OCI-LY3 (cell line): Measurements from ENCODE around the gene TBX4.

ENCODE experiments used
- H2AFZ ChIP-seq: fragments of 200-600, 300-600 bp; shearing (Covaris generic); 2 replicates; pipeline ENCODE4 v1.6.0; 2014; ENCODE audit warnings: antibody characterized with exemption, low read depth, low read length
- H3K27ac ChIP-seq: fragments of 200-600, 300-600 bp; sonication (generic); 2 replicates; pipeline ENCODE4 v1.5.1; 2014; ENCODE audit warnings: mild to moderate bottlenecking, low read length, moderate library complexity, mixed read lengths
- H3K27me3 ChIP-seq: fragments of 200-600, 300-600 bp; sonication (generic); 2 replicates; pipeline ENCODE4 v1.6.1; 2014; ENCODE audit warnings: low read depth, low read length, mixed read lengths
- H3K36me3 ChIP-seq: fragments of 200-600, 300-600 bp; sonication (generic); replicated peaks from 2 replicates; pipeline ENCODE3; 2014; ENCODE audit warnings: low read depth, low read length, mixed read lengths
- H3K4me1 ChIP-seq: fragments of 300-600, 200-600 bp; sonication (generic); 2 replicates; pipeline ENCODE4 v1.6.1; 2014; ENCODE audit warnings: low read length, mixed read lengths
- H3K4me2 ChIP-seq: fragments of 200-600, 300-600 bp; sonication (generic); 2 replicates; pipeline ENCODE4 v1.6.1; 2014; ENCODE audit warnings: low read length, mixed read lengths
- H3K4me3 ChIP-seq: fragments of 300-600, 200-600 bp; sonication (generic); 2 replicates; pipeline ENCODE4 v1.5.1; 2014; ENCODE audit warnings: antibody characterized with exemption, mild to moderate bottlenecking, low read length, moderate library complexity
- H3K79me2 ChIP-seq: fragments of 300-600, 200-600 bp; shearing (Covaris generic); 2 replicates; pipeline ENCODE4 v1.6.1; 2014; ENCODE audit warnings: mild to moderate bottlenecking, low read length, mixed read lengths
- H3K9ac ChIP-seq: fragments of 300-600, 200-600 bp; shearing (Covaris generic); 2 replicates; pipeline ENCODE4 v1.6.0; 2014; ENCODE audit warnings: mild to moderate bottlenecking, low read length, moderate library complexity
- H3K9me3 ChIP-seq: fragments of 200-600, 300-600 bp; shearing (Covaris generic); 2 replicates; pipeline ENCODE4 v1.6.1; 2014; ENCODE audit warnings: low read length, mixed read lengths; ENCODE audit not compliant: insufficient read depth
- H4K20me1 ChIP-seq: fragments of 200-600, 300-600 bp; sonication (generic); 2 replicates; pipeline ENCODE4 v1.6.1; 2016; ENCODE audit warnings: low read length, mixed read lengths; ENCODE audit not compliant: insufficient read depth
- CTCF ChIP-seq: fragments of 200-600, 300-600 bp; sonication (generic); IDR thresholded peaks from 2 replicates; pipeline ENCODE4 v1.5.1; 2014; ENCODE audit warnings: antibody characterized with exemption, low read length, low read depth
- EZH2phosphoT487 ChIP-seq: fragments of 200-600 bp; shearing (Covaris generic); IDR thresholded peaks from 2 replicates; pipeline ENCODE4 v1.6.1; 2018; ENCODE audit warnings: antibody characterized with exemption, mixed run types, low read depth

The TBX4 gene

DNA sequence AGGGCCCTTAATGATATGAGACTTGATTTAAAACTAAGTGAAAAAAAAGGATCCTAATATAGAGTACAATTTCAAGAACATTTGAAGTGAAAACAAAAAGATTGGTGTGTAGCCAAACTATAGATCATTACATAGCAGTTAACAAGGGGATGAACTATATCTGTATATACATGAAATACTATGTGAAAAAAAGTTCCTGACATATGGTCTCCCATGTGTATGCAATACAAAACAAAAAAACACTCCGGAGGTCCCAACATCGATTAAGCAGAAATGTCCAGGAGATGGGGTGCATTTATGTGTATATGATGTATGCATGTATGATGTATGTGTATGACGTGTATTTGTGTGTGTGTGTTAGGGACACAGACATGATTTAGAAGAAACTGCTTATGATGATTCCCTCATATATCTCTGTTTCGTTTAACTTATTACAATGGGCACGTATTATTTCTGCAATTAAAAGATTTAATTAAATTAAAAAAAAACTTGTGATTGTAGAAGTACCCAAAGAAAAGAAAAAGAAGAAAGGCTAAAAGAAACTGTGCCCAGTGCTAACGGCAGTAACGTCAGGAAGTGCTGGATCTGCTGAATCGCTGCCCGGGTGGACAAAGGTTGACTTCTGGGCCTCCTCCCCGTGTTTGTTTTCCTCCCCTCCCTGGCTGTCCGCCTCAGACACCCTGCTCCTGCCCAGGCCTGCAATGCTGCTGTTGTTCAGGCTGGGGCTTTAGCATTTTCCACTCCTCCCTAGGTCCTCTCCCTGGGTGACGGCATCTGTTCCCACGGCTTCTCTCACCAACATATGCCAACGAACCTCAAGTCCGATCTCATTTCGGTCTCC lies 36.9 kb downstream of the TBX4 start:
- Histone ChIP-seq H3K4me1 (no peaks in the 10 kb centered on the region), H4K20me1 (no peaks in the 10 kb centered on the region), H3K27ac (no peak overlapping the region), H2AFZ (no peak overlapping the region), H3K9me3 (no peaks in the 10 kb centered on the region), H3K4me3 (no peak overlapping the region), H3K27me3 (no peaks in the 10 kb centered on the region), H3K4me2 (no peak overlapping the region), H3K79me2 (no peaks in the 10 kb centered on the region), H3K9ac (no peak overlapping the region), H3K36me3 (no peaks in the 10 kb centered on the region)
- TF ChIP-seq EZH2phosphoT487 (no peak), CTCF (no peak)

DNA sequence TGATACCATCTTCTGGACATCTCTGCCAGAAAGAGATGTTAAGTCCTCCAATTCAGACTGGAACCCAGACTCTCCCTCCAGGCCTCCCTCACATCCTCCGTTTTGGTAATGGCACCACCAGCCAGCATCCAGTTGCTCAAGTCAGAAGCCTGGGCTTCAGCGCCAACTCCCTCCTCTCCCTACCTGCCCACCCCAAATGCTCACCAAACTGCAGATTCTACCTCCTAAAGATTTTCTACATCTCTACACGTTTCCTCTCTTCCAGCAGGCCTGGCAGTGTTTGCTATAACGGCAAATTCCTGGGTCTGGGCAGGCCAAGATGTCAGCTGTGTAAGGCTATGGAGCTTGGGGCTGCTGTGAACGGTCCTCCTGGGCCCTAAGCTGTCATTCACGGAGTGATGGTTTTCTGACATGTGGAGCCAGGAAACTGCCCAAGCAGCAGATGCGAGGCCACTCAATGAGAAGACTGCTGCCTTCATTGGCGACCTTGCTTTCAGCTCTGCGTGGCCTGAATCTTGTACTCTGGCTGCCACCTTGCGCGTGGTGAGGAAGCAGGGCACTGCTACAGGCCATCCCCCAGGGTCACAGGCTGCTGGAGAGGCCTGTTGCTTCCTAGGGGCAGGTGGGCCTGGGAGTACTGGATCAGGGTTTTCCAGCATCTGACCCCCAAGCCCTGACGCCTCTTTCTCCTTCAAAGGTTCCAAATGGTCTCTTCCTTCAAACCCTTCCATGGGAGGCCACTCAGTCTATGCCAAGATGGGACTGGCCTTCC lies 37.7 kb downstream of the TBX4 start:
- Histone ChIP-seq H3K9me3 (no peaks in the 10 kb centered on the region), H3K9ac (no peak overlapping the region), H4K20me1 (no peaks in the 10 kb centered on the region), H3K4me1 (no peaks in the 10 kb centered on the region), H3K79me2 (no peaks in the 10 kb centered on the region), H3K27me3 (no peaks in the 10 kb centered on the region), H3K27ac (no peak overlapping the region), H2AFZ (no peak overlapping the region), H3K4me2 (no peak overlapping the region), H3K36me3 (no peaks in the 10 kb centered on the region), H3K4me3 (no peak overlapping the region)
- TF ChIP-seq EZH2phosphoT487 (no peak), CTCF (no peak)

- Histone ChIP-seq H2AFZ (no peak overlapping the region), H3K4me3 (no peak overlapping the region), H3K79me2 (no peaks in the 10 kb centered on the region), H3K9me3 (no peaks in the 10 kb centered on the region), H3K36me3 (no peaks in the 10 kb centered on the region), H3K27me3 (no peaks in the 10 kb centered on the region), H3K4me2 (no peak overlapping the region), H4K20me1 (no peaks in the 10 kb centered on the region), H3K9ac (no peak overlapping the region), H3K27ac (no peak overlapping the region), H3K4me1 (no peaks in the 10 kb centered on the region)
- TF ChIP-seq CTCF: no peak
- TF ChIP-seq EZH2phosphoT487: no peak
These were observed 38.3 kb downstream of the TBX4 start for GRCh38 chr17:61490540-61490975.

DNA sequence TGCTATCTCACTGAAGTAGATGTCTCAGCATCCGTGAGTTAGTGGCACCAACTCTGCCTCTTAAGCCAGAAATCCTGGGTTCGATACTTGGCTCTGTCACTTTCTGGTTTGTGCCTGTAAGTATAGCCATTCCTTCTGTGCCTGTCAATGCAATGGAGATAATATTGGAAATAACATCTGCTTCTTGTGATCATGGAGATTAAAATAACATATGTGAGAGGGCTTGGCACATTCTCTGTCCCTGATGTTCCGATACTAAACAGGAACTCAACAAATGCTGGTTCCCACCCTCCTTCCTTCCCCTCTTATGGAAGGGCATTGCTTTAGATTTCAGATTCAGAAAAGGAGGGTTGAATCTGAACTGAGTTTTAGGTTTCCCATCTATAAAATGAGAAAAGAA lies 39.8 kb downstream of the TBX4 start:
- H3K4me1 ChIP-seq: no peaks in the 10 kb centered on the region
- no peaks in the 10 kb centered on the region for H4K20me1 ChIP-seq
- no peak overlapping the region for H3K4me2 ChIP-seq
- no peak overlapping the region for H2AFZ ChIP-seq
- no peaks in the 10 kb centered on the region for H3K79me2 ChIP-seq
- H3K9me3 ChIP-seq: no peaks in the 10 kb centered on the region
- TF ChIP-seq CTCF (no peak), EZH2phosphoT487 (no peak)
- no peaks in the 10 kb centered on the region for H3K27me3 ChIP-seq
- H3K27ac ChIP-seq: no peak overlapping the region
- H3K9ac ChIP-seq: no peak overlapping the region
- no peak overlapping the region for H3K4me3 ChIP-seq
- no peaks in the 10 kb centered on the region for H3K36me3 ChIP-seq
